PC-3 (cell line): ENCODE measurements around the gene ADCY3.

ENCODE experiments used
- EZH2 ChIP-seq: fragments of 300-600 bp; sonication (generic); IDR thresholded peaks from one replicate; pipeline ENCODE4 v1.6.1; 2017; ENCODE audit warnings: antibody characterized with exemption, mild to moderate bottlenecking, low read length; ENCODE audit not compliant: unreplicated experiment
- TF ChIP-seq, protein P1 (sequence below): fragments of 300-600 bp; sonication (generic); conservative IDR thresholded peaks from 2 replicates; pipeline ENCODE4 v1.5.1; 2017; ENCODE audit warnings: antibody characterized with exemption, low read depth, mild to moderate bottlenecking, low read length

DNA sequence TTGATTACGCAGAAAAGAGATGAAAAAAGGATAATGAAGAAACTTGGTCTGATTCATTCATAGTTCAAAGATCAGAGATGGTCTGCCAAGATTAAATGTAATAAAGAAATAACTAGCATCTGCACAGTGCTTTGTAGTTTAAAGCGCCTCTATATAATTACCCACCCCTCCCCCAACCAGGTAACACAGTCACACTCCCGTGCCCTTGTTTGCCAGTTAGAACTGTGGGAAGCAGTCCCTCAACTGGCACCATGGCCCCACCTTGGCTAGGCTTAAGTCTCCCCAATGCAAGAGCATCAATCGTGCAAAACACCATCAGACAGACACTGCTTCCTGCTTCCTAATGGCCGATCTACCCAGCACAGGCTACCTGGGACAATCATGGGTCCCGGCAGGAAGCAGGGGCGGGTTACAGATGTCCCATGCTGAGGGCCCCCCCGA is 11.6 kb downstream of the ADCY3 start:
- TF ChIP-seq, protein P1, sequence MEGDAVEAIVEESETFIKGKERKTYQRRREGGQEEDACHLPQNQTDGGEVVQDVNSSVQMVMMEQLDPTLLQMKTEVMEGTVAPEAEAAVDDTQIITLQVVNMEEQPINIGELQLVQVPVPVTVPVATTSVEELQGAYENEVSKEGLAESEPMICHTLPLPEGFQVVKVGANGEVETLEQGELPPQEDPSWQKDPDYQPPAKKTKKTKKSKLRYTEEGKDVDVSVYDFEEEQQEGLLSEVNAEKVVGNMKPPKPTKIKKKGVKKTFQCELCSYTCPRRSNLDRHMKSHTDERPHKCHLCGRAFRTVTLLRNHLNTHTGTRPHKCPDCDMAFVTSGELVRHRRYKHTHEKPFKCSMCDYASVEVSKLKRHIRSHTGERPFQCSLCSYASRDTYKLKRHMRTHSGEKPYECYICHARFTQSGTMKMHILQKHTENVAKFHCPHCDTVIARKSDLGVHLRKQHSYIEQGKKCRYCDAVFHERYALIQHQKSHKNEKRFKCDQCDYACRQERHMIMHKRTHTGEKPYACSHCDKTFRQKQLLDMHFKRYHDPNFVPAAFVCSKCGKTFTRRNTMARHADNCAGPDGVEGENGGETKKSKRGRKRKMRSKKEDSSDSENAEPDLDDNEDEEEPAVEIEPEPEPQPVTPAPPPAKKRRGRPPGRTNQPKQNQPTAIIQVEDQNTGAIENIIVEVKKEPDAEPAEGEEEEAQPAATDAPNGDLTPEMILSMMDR = no peak
- TF ChIP-seq EZH2 = no peak
